IPS-18c (cell line): ENCODE results near the gene CHCHD5.

Source experiments
- H3K4me3 ChIP-seq: 2 replicates; pipeline ENCODE4 v1.7.0; 2013; ENCODE audit warnings: low read depth, mild to moderate bottlenecking, low read length, moderate library complexity; ENCODE audit not compliant: insufficient read depth
- H3K9me3 ChIP-seq: one replicate; pipeline ENCODE4 v1.6.1; 2013; ENCODE audit warnings: mild to moderate bottlenecking, low read length, moderate library complexity; ENCODE audit not compliant: control insufficient read depth, insufficient read depth

The CHCHD5 gene

DNA sequence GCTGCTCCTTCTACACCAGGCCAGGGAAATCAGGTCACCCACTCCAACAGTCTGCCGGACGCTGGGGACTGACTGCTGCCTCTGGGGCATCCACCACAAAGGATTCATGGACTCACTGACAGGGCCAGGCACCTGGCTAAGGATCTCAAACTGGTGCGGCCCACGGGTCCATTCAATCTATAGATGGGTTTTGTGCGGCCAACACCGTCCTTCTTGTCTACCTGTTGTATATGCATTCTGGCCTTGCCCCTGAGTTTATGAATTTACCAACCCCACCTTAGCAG lies 50.4 kb downstream of the CHCHD5 start:
- Histone ChIP-seq H3K9me3 (no peaks in the 10 kb centered on the region), H3K4me3 (no peak overlapping the region)

DNA sequence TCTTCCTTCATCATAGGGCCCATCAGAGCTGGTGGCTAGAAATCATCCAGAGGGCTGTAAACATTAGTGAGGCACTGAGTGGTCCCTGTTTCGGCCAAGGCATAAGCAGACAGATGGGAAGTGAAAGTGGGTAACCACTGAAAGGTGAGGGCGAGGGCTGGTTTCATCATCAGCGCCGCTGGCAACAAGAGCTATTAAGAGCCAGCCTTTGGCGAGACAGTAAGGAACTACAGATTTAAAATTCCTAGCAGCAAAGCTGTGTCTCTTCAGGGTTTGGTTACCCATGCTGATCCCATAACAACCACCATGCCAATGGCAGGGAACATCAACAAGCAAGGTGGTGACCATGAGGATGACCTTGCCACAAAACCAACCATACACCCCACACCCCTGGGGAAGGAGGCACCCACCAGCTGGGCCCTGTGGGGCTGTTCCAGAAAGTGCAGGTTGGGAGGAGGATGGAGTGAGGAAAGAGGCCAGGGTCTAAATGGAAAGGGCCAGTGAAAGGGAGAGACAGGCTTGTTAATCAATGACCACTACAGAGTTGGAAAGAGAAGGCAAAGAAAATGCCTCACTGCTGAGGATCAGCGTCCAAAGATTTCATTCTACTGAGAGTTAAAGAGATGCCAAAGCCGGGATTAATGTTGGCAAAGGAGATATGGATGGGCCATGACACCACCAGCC lies 52.3 kb downstream of the CHCHD5 start:
- Histone ChIP-seq H3K4me3 (no peak overlapping the region), H3K9me3 (no peaks in the 10 kb centered on the region)

DNA sequence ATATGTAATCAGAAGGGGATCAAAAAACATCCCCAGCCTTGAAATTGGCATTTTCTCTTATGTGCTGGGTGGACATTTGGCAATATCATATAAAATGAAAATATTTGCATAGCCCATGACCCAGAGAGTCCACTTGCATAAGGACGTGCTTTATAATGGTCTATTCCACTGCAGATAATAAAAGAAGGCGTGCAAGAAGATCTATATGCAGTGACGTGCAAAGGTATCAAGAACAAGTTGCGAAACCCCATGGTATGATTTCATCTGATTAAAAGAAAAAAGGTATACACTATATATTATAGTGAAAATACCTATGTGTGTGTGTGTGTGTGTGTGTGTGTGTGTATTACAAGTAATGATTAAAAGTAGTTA lies 52.9 kb downstream of the CHCHD5 start:
- Histone ChIP-seq H3K9me3 (no peaks in the 10 kb centered on the region), H3K4me3 (no peak overlapping the region)
